Vagina (tissue), 2 donors: ENCODE results near the gene NEB.

Source experiments
- CTCF ChIP-seq, 3 experiments: fragments of 450-650 bp in 2 of 3; fragments of 200-600 bp in 1 of 3; sonication (generic) in 1 of 3; IDR thresholded peaks; one replicate each; pipeline ENCODE4 v1.5.1; 2017 to 2019; ENCODE audit warnings: antibody characterized with exemption in 3 of 3, mild to moderate bottlenecking in 2 of 3, moderate library complexity in 2 of 3
- POLR2A ChIP-seq, 2 donors: fragments of 450-650 bp; IDR thresholded peaks; one replicate each; pipeline ENCODE4 v1.6.1; 2017; ENCODE audit warnings: antibody characterized with exemption in 2 of 2, mild to moderate bottlenecking in 2 of 2, moderate library complexity in 2 of 2
- POLR2AphosphoS5 ChIP-seq, 2 donors: sonication (generic); formaldehyde crosslinking; IDR thresholded peaks; one replicate each; pipeline ENCODE4 v1.9.0; 2017; ENCODE audit warnings: antibody characterized with exemption in 2 of 2, mild to moderate bottlenecking in 2 of 2, low read depth in 1 of 2; ENCODE audit not compliant: insufficient read depth in 1 of 2

GRCh38 chr2:151783133-151783520 lies 48.9 kb upstream of the NEB start:
- no peak for TF ChIP-seq CTCF (IDR thresholded peaks at IDR 0.05)
- TF ChIP-seq POLR2AphosphoS5 (IDR thresholded peaks at IDR 0.05; ENCODE audit: insufficient read depth in 1 of 2, low read depth in 1 of 2): no peak
- no peak for TF ChIP-seq POLR2A (IDR thresholded peaks at IDR 0.05)
